8988T (cell line): ENCODE data around the gene KIF14.
"Not testable (repeated sequence)": the region's sequence is repeated elsewhere in the genome, so short reads cannot be mapped to it uniquely, and the experiment has no call there.

Source experiments
- DNase-seq: peaks from one replicate; pipeline ENCODE4 v3.0.0; 2011

KIF14 gene

GRCh38 chr1:200535605-200536004, 84.9 kb downstream of the KIF14 start:
- peak; percentile 48 for DNase-seq

GRCh38 chr1:200530623-200531261, 89.8 kb downstream of the KIF14 start:
- no peak for DNase-seq

GRCh38 chr1:200528858-200529606, 91.5 kb downstream of the KIF14 start:
- no peak for DNase-seq

- DNase-seq, result no peak
These were observed 92.9 kb downstream of the KIF14 start for GRCh38 chr1:200527670-200528069.

GRCh38 chr1:200526709-200527612, 93.6 kb downstream of the KIF14 start:
- DNase-seq, result no peak

- no peak for DNase-seq
These were observed 95.2 kb downstream of the KIF14 start for GRCh38 chr1:200525090-200525987.

GRCh38 chr1:200524551-200524950, 96.0 kb downstream of the KIF14 start:
- not testable (repeated sequence) for DNase-seq

- DNase-seq, result no peak
These were observed 96.5 kb downstream of the KIF14 start for GRCh38 chr1:200524092-200524491.

GRCh38 chr1:200520735-200521134, 99.8 kb downstream of the KIF14 start:
- no peak for DNase-seq

GRCh38 chr1:200518524-200518923, 102.0 kb downstream of the KIF14 start:
- DNase-seq, result no peak

- no peak for DNase-seq
These were observed 108.4 kb downstream of the KIF14 start for GRCh38 chr1:200512191-200512590.

- DNase-seq, result peak; percentile 53
These were observed 110.3 kb downstream of the KIF14 start for GRCh38 chr1:200510228-200510623.

- no peak for DNase-seq
These were observed 114.1 kb downstream of the KIF14 start for GRCh38 chr1:200506471-200506870.

- no peak for DNase-seq
These were observed 115.3 kb downstream of the KIF14 start for GRCh38 chr1:200505257-200505656.
